MM.1S (cell line): ENCODE measurements around the gene MID1.

Source experiments
- EZH2 ChIP-seq: fragments of 300-600 bp; sonication (generic); optimal IDR thresholded peaks from 2 replicates; pipeline ENCODE3; 2017; ENCODE audit warnings: low read depth, mild to moderate bottlenecking, antibody characterized with exemption, low read length, mixed read lengths
- TF ChIP-seq, protein P1 (sequence below): fragments of 300-600 bp; sonication (generic); IDR thresholded peaks from 2 replicates; pipeline ENCODE4 v1.5.1; 2016; ENCODE audit warnings: antibody characterized with exemption, low read length, mixed read lengths

DNA sequence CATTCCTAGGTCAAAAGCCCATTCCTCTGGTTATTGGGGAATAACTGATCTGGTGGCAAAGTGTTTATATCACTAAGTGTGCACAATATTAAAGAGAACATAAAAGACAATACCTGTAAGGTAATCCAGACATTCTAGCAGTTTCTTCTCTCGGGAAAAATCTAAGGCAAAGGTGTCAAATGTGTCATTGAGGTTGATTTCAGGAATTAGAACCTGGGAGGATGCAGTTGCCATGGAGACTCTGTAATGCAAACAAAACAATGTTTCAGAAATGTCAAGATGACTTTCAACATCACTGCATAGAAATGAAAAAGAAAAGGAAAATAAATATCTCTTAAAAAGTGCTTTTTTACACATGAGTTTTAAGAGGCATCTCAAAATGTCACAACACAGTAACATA, 145.9 kb downstream of the MID1 start:
- TF ChIP-seq, protein P1, sequence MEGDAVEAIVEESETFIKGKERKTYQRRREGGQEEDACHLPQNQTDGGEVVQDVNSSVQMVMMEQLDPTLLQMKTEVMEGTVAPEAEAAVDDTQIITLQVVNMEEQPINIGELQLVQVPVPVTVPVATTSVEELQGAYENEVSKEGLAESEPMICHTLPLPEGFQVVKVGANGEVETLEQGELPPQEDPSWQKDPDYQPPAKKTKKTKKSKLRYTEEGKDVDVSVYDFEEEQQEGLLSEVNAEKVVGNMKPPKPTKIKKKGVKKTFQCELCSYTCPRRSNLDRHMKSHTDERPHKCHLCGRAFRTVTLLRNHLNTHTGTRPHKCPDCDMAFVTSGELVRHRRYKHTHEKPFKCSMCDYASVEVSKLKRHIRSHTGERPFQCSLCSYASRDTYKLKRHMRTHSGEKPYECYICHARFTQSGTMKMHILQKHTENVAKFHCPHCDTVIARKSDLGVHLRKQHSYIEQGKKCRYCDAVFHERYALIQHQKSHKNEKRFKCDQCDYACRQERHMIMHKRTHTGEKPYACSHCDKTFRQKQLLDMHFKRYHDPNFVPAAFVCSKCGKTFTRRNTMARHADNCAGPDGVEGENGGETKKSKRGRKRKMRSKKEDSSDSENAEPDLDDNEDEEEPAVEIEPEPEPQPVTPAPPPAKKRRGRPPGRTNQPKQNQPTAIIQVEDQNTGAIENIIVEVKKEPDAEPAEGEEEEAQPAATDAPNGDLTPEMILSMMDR, result no peak
- TF ChIP-seq EZH2, result no peak
